ENCODE results near the gene RALGAPB.

DNA sequence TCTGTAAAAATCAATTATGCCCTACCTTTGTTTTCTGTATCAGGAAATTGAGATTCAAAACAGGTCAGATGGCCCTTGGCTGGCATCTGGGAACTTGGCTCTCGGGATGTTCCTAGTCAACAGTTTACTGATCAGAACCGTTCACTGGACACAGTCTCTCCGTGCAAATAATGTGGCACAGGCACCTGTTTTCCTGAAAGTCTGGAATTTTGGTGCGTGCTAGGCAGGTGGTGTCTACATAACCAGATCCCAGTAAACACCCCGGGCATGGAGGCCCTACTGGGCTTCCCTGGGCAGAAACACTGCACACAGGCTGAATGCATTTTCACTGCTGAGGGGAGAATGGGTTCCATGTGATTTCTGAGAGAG, 45.0 kb upstream of the RALGAPB start:
- TF ChIP-seq, protein P1, sequence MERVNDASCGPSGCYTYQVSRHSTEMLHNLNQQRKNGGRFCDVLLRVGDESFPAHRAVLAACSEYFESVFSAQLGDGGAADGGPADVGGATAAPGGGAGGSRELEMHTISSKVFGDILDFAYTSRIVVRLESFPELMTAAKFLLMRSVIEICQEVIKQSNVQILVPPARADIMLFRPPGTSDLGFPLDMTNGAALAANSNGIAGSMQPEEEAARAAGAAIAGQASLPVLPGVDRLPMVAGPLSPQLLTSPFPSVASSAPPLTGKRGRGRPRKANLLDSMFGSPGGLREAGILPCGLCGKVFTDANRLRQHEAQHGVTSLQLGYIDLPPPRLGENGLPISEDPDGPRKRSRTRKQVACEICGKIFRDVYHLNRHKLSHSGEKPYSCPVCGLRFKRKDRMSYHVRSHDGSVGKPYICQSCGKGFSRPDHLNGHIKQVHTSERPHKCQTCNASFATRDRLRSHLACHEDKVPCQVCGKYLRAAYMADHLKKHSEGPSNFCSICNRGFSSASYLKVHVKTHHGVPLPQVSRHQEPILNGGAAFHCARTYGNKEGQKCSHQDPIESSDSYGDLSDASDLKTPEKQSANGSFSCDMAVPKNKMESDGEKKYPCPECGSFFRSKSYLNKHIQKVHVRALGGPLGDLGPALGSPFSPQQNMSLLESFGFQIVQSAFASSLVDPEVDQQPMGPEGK (tag by site-specific recombination; IDR thresholded peaks at IDR 0.05), result no peak
- no peak for TF ChIP-seq GLI2 (tag by site-specific recombination; IDR thresholded peaks at IDR 0.05; ENCODE audit: borderline replicate concordance, low read depth)
- TF ChIP-seq, protein P2, sequence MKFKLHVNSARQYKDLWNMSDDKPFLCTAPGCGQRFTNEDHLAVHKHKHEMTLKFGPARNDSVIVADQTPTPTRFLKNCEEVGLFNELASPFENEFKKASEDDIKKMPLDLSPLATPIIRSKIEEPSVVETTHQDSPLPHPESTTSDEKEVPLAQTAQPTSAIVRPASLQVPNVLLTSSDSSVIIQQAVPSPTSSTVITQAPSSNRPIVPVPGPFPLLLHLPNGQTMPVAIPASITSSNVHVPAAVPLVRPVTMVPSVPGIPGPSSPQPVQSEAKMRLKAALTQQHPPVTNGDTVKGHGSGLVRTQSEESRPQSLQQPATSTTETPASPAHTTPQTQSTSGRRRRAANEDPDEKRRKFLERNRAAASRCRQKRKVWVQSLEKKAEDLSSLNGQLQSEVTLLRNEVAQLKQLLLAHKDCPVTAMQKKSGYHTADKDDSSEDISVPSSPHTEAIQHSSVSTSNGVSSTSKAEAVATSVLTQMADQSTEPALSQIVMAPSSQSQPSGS (tag by site-specific recombination; IDR thresholded peaks at IDR 0.05; ENCODE audit: low read depth), result no peak
- TF ChIP-seq, protein P3, sequence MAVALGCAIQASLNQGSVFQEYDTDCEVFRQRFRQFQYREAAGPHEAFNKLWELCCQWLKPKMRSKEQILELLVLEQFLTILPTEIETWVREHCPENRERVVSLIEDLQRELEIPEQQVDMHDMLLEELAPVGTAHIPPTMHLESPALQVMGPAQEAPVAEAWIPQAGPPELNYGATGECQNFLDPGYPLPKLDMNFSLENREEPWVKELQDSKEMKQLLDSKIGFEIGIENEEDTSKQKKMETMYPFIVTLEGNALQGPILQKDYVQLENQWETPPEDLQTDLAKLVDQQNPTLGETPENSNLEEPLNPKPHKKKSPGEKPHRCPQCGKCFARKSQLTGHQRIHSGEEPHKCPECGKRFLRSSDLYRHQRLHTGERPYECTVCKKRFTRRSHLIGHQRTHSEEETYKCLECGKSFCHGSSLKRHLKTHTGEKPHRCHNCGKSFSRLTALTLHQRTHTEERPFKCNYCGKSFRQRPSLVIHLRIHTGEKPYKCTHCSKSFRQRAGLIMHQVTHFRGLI (tag by site-specific recombination; IDR thresholded peaks at IDR 0.05), result no peak
- TF ChIP-seq, protein P4, sequence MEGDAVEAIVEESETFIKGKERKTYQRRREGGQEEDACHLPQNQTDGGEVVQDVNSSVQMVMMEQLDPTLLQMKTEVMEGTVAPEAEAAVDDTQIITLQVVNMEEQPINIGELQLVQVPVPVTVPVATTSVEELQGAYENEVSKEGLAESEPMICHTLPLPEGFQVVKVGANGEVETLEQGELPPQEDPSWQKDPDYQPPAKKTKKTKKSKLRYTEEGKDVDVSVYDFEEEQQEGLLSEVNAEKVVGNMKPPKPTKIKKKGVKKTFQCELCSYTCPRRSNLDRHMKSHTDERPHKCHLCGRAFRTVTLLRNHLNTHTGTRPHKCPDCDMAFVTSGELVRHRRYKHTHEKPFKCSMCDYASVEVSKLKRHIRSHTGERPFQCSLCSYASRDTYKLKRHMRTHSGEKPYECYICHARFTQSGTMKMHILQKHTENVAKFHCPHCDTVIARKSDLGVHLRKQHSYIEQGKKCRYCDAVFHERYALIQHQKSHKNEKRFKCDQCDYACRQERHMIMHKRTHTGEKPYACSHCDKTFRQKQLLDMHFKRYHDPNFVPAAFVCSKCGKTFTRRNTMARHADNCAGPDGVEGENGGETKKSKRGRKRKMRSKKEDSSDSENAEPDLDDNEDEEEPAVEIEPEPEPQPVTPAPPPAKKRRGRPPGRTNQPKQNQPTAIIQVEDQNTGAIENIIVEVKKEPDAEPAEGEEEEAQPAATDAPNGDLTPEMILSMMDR (tag by site-specific recombination; IDR thresholded peaks at IDR 0.05), result no peak
- TF ChIP-seq, protein P5, sequence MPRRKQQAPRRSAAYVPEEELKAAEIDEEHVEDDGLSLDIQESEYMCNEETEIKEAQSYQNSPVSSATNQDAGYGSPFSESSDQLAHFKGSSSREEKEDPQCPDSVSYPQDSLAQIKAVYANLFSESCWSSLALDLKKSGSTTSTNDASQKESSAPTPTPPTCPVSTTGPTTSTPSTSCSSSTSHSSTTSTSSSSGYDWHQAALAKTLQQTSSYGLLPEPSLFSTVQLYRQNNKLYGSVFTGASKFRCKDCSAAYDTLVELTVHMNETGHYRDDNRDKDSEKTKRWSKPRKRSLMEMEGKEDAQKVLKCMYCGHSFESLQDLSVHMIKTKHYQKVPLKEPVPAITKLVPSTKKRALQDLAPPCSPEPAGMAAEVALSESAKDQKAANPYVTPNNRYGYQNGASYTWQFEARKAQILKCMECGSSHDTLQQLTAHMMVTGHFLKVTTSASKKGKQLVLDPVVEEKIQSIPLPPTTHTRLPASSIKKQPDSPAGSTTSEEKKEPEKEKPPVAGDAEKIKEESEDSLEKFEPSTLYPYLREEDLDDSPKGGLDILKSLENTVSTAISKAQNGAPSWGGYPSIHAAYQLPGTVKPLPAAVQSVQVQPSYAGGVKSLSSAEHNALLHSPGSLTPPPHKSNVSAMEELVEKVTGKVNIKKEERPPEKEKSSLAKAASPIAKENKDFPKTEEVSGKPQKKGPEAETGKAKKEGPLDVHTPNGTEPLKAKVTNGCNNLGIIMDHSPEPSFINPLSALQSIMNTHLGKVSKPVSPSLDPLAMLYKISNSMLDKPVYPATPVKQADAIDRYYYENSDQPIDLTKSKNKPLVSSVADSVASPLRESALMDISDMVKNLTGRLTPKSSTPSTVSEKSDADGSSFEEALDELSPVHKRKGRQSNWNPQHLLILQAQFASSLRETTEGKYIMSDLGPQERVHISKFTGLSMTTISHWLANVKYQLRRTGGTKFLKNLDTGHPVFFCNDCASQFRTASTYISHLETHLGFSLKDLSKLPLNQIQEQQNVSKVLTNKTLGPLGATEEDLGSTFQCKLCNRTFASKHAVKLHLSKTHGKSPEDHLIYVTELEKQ (tag by site-specific recombination; IDR thresholded peaks at IDR 0.05; ENCODE audit: borderline replicate concordance), result no peak
- TF ChIP-seq ZNF138 (tag by site-specific recombination; IDR thresholded peaks at IDR 0.05; ENCODE audit: borderline replicate concordance), result no peak

All from HEK293 (cell line).